A673 (cell line): Measurements from ENCODE around the gene GDF3. TPM values are rescaled to one million over a fixed set of nuclear protein-coding genes. Genes with fewer than 3 reads are reported as not detected.

Source experiments
- BruUV-seq: library from RNA; stranded (reverse); fragments of 400-500 nt; replicated peaks from 2 replicates; lab custom pipeline; 2021; lab: Mats Ljungman, UMichigan
- CTCF ChIA-PET: fragments of 300-600 bp; sonication (Branson Sonifier 250); formaldehyde crosslinking; loops from one replicate; lab custom pipeline; 2022; ENCODE audit warnings: antibody characterized with exemption; lab: Charles Lee
- POLR2A ChIA-PET: fragments of 300-600 bp; sonication (Branson Sonifier 250); formaldehyde crosslinking; loops from one replicate; lab custom pipeline; 2022; ENCODE audit warnings: antibody characterized with exemption; ENCODE audit not compliant: low non-redundant PET; lab: Charles Lee
- DNase-seq: peaks from one replicate; pipeline ENCODE4 v3.0.0-alpha.2; 2015; ENCODE audit warnings: low spot score
- H3K27ac ChIP-seq: fragments of 200-600 bp; sonication (generic); 2 replicates; pipeline ENCODE4 v1.5.1; 2016; ENCODE audit warnings: mixed run types, low read depth, mild to moderate bottlenecking, mixed read lengths, antibody characterized with exemption, low read length; ENCODE audit not compliant: poor library complexity, severe bottlenecking
- H3K27me3 ChIP-seq: fragments of 200-600 bp; sonication (generic); replicated peaks from 2 replicates; pipeline ENCODE4 v1.6.1; 2017; ENCODE audit warnings: mixed run types, low read depth, mild to moderate bottlenecking, mixed read lengths, antibody characterized with exemption, low read length; ENCODE audit not compliant: insufficient read depth, poor library complexity
- H3K36me3 ChIP-seq: fragments of 200-600 bp; sonication (generic); 2 replicates; pipeline ENCODE4 v1.6.1; 2016; ENCODE audit warnings: mixed run types, mild to moderate bottlenecking, mixed read lengths, antibody characterized with exemption, low read length; ENCODE audit not compliant: insufficient read depth, poor library complexity, severe bottlenecking
- H3K4me1 ChIP-seq: fragments of 200-600 bp; sonication (generic); 2 replicates; pipeline ENCODE4 v1.6.1; 2017; ENCODE audit warnings: mixed run types, mild to moderate bottlenecking, mixed read lengths, antibody characterized with exemption, low read length; ENCODE audit not compliant: insufficient read depth, poor library complexity, severe bottlenecking
- H3K4me3 ChIP-seq: fragments of 200-600 bp; sonication (generic); 2 replicates; pipeline ENCODE4 v1.5.1; 2016; ENCODE audit warnings: low read depth, mixed run types, mild to moderate bottlenecking, mixed read lengths, low read length; ENCODE audit not compliant: poor library complexity, severe bottlenecking
- H3K9me3 ChIP-seq: fragments of 200-600 bp; sonication (generic); 2 replicates; pipeline ENCODE4 v1.6.1; 2016; ENCODE audit warnings: mixed run types, low read depth, mild to moderate bottlenecking, mixed read lengths, antibody characterized with exemption, low read length; ENCODE audit not compliant: poor library complexity, severe bottlenecking
- CTCF ChIP-seq: fragments of 300-800, 200-600 bp; sonication (generic); conservative IDR thresholded peaks from 2 replicates; pipeline ENCODE4 v1.5.1; 2017; ENCODE audit warnings: low read depth, mild to moderate bottlenecking, antibody characterized with exemption, low read length, moderate library complexity, mixed read lengths
- EZH2 ChIP-seq: fragments of 200-600 bp; sonication (generic); IDR thresholded peaks from 2 replicates; pipeline ENCODE4 v1.6.1; 2017; ENCODE audit warnings: borderline replicate concordance, low read depth, mild to moderate bottlenecking, mixed read lengths, antibody characterized with exemption, low read length; ENCODE audit not compliant: poor library complexity, severe bottlenecking
- intact Hi-C: fragments of 100-400 bp; cut with micrococcal nuclease; formaldehyde crosslinking; loops from one replicate; pipeline ENCODE4 v1.10.0; 2022; ENCODE audit not compliant: unreplicated experiment
- total RNA-seq: library from RNA; stranded (reverse); gene quantifications from 2 replicates; pipeline ENCODE4 v1.2.3, GENCODE V29; 2021

GDF3 gene
- total RNA-seq, 1 experiment from 2014 or later: not detected

DNA sequence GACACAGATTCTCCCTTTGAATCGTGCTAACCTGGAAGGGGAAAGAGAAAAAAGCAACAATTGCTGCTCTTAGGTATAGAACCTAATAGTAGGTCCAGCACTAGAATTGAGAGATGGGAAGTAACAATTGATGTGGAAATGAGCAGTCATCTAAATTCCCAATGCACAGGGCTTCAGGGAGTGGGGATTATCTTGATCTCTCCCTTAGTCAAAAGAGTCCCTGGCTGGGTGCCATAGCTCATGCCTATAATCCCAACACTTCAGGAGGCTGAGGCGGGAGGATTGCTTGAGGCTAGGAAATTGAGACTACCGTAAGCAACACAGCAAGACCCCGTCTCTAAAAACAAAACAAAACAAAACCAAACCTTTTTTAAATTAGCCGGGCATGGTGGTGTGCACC is 33.8 kb downstream of the GDF3 start:
- CTCF ChIA-PET: no interaction called here

GRCh38 chr12:7656121-7656520 is 39.5 kb downstream of the GDF3 start:
- Histone ChIP-seq H3K9me3 (no peaks in the 10 kb centered on the region), H3K4me1 (no peaks in the 10 kb centered on the region), H3K27ac (no peak overlapping the region), H3K27me3 (no peaks in the 10 kb centered on the region), H3K4me3 (no peak overlapping the region), H3K36me3 (no peaks in the 10 kb centered on the region)
- intact Hi-C loops: no loop called here
- BruUV-seq: no TSS peak
- ChIA-PET POLR2A (no interaction called here), CTCF (no interaction called here)
- DNase-seq: no peak
- TF ChIP-seq CTCF: no peak
- no peak for TF ChIP-seq EZH2

More for the DNA sequence above, 33.8 kb downstream of the GDF3 start:
- no peak for TF ChIP-seq CTCF
- H3K4me1 ChIP-seq: no peaks in the 10 kb centered on the region
- H3K27ac ChIP-seq: no peak overlapping the region
- H3K27me3 ChIP-seq: no peaks in the 10 kb centered on the region
- POLR2A ChIA-PET: no interaction called here
- H3K36me3 ChIP-seq: no peaks in the 10 kb centered on the region
- H3K9me3 ChIP-seq: no peaks in the 10 kb centered on the region
- DNase-seq: peak; percentile 37
- intact Hi-C loops: no loop called here
- no TSS peak for BruUV-seq
- H3K4me3 ChIP-seq: no peak overlapping the region

DNA sequence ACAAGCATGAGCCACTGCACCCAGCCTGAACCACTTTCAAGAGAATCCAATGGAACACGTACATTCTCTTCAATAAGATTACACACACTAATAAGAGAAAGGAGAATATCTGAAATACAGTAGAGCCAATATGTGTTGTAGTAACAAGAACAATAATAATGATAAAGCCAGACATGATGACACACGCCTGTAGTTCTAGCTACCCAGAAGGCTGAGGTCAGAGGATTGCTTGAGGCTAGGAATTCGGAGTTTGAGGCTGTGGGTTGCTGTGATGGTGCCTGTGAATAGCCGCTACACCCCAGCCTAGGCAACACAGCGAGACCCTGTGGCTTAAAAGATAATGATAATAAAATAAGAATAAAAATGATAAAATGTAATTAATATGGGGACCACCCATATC is 45.5 kb downstream of the GDF3 start:
- Histone ChIP-seq H3K9me3 (no peaks in the 10 kb centered on the region), H3K4me3 (no peak overlapping the region), H3K36me3 (no peaks in the 10 kb centered on the region), H3K4me1 (no peaks in the 10 kb centered on the region), H3K27ac (no peak overlapping the region), H3K27me3 (no peaks in the 10 kb centered on the region)
- TF ChIP-seq CTCF: no peak
- TF ChIP-seq EZH2: no peak
- POLR2A ChIA-PET: no interaction called here
- intact Hi-C loops: no loop called here
- BruUV-seq: no TSS peak
- DNase-seq: no peak
- CTCF ChIA-PET: no interaction called here
